HG02759 (cell line): ENCODE data around the gene MUSTN1.

Experiments used
- ATAC-seq: cut with Tn5 transposase; IDR thresholded peaks from one replicate; pipeline ENCODE4 v1.9.1; 2021; ENCODE audit warnings: mild to moderate bottlenecking, moderate library complexity; ENCODE audit not compliant: unreplicated experiment

Gene MUSTN1

GRCh38 chr3:52854013-52854412 lies 19.2 kb upstream of the MUSTN1 start:
- ATAC-seq: no peak

DNA sequence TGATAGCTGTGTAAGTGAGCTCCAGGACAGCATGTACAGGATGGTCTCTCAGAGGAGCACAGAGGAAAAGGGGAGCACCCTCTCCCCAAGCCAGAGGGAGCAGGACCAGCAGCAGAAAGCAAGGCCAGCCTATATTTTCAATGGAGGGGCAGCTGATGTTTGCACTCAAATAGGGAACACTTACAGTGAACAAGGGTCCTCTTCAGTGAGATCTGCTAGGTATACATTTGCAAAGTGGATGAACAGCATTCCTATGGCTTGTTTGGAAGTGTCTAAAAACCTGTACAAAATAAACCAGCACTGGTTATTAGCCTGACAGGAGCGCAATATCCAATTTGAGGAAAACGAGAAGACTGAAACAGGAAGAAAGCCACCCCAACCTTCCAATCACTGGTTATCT lies 17.6 kb upstream of the MUSTN1 start:
- ATAC-seq: no peak

DNA sequence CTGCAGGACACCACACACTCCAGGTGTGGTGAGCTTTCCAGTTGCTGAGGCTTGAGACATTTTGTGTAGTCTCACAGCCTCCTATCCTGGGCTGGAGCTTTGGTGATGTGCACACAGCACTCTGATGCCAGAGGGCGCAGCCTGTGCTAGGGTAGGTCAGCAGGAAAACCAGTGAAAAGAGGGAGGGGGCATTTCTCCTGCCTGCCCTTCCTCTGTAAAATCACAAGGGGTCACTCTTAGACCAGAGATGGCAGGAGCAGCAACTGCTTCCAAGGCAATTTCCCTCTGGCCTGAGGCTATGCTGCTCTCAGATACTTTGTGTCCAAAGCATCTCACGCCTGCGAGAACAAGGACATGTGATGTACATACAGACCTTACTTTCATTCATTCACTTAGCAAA lies 16.5 kb upstream of the MUSTN1 start:
- ATAC-seq: no peak

DNA sequence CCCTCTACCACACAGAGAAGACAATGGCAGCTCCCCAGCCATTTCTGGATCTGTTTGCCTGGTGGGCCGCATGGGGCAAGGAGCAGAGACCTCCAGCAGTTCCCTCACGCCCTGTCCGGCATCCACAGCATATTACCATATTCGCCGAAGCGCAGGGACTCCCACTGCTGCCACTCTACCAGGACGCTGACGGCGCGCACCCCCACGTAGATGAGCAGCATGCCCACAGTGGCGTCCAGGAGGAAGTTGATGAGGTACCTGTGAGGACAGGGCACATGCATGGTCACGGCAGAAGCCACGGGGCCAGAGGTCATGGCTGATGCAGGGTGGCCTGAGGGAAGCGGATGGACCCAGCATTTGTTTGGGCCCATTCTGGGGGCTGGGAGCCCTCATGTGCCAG lies 14.8 kb upstream of the MUSTN1 start:
- no peak for ATAC-seq

DNA sequence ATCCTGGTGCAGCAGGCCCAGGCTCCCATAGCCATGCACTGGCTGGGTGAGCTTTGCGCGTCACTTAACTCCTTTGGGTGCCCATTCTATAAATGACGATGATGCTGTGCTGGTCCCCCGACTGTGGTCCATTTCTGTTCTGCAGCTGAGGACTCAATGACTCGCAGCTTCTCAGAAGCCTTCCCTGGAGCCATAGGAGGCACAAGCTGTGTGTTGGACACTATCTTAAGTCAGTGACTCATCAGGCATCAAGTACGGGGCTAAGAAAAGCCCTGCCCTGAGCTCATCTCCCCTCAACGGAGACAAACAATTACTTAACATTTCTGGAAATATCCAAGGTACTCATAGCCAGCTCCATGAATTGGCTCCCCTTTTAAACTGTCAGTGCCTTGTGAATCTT lies 13.8 kb upstream of the MUSTN1 start:
- no peak for ATAC-seq

DNA sequence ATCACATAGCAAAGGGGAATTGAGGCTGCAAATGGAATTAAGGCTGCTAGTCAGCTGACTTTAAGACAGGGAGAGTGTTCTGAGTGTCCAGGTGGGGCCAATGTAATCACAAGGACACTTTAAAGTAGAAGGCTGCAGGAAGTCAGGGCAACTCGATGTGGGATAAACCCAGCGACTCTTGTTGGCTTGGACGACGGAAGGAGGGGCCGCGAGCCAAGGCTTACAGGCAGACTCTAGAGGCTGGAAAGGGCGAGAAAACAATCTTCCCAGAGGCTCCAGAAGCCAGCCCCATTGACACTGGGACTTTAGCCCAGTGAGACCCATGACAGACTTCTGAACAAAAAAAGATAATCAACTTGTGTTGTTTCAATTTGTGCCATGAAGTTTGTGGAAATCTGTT lies 12.9 kb upstream of the MUSTN1 start:
- no peak for ATAC-seq

DNA sequence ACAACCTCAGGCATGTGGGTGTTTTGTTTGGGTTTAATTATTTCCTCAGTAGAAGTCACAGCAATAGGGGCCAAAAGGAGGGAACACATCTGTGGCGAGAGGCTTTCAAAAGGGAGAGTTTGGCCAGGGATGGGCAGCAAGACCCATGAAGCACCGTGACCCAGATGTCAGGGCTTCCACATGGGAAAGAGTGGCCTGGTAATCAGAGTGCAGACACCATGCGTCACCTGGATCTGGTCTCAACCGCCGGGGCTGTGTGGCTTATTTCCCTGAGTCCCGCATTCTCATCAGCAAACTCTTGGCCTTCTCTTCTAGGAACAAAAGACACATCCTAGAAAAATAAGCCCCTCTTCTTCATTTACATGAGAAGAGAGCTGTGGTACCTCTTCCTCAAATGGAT lies 12.4 kb upstream of the MUSTN1 start:
- no peak for ATAC-seq

DNA sequence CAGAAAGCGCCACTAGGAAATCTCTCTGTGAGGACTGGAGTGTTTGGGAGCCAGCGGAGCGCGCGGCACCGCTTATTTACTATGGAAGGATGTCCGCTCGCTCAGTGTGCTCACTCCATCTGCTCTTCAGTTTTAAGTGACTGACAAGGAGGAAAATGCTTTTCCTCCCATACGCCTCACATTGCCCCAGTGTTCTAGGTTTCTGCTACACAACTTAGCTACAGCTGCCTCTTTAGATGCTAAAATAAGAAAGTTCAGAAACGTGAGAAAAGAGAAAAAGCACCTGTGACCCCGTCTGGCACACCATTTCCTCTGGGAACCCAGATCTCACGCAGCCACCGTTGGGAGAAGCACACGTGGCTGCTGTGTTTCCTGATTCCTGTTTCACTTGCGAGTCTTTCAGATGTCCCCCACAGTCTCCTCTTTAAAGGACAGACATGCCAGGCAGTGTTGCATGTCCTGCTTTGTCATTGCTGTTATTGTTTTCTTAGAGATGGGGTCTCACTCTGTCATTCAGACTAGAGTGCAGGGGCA lies 11.7 kb upstream of the MUSTN1 start:
- no peak for ATAC-seq

DNA sequence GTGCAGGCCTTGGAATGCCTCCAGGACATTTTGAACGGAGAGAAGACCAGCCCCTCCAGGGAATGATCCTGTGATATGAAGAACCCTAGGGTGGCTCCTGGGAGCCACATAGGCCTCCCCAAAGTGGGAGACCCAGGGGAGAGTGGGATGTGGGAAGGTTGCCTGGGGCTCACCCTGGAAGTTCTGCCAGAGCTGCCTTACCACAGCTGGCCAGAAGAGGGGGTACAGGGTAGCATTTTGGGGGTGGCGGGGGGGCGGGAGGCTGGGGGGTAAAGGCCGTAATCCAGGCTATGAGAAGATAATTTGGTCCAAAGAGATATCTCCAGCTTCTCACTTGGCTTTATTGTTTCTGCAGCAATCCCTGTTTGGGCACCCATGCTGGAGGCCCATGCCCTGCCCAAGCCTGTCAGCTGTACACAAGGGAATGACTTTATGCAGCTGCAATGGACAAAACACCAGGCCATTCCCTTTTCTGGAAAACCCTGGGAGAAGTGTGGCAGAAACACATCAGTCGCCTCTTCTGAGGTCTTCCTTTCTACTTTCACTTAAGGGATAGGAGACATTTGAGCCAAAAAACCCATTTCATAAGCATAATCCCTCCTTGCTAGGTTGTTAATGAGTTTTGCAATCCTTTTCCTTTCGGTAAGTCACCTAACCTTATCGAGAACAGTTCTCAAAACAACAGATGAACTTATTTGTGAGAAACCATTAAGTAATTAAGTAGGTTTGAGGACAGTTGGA lies 11.0 kb upstream of the MUSTN1 start:
- no peak for ATAC-seq

DNA sequence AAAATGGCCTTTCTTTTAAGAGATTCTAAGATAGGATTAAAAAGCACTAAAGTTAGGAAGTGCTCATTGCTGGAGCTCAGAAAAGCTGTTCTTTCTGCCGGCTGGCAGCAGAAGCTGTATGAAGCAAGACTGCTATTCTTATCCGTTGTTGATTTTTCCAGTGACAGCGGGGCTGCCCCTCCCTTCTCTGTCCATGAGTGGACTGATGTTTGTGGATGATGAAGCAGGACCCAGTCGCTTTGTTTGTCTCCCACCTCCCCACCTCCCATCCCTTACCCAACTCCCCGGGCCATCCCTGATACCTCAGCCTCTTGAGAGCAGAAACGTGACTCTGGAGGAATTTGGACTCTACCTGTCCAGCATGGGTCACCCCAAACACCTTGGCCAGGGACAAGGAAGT lies 10.3 kb upstream of the MUSTN1 start:
- no peak for ATAC-seq

GRCh38 chr3:52844290-52844975 lies 9.6 kb upstream of the MUSTN1 start:
- ATAC-seq: no peak

GRCh38 chr3:52843881-52844280 lies 9.1 kb upstream of the MUSTN1 start:
- no peak for ATAC-seq

- ATAC-seq: no peak
Measured at GRCh38 chr3:52843108-52843865, 8.5 kb upstream of the MUSTN1 start.

DNA sequence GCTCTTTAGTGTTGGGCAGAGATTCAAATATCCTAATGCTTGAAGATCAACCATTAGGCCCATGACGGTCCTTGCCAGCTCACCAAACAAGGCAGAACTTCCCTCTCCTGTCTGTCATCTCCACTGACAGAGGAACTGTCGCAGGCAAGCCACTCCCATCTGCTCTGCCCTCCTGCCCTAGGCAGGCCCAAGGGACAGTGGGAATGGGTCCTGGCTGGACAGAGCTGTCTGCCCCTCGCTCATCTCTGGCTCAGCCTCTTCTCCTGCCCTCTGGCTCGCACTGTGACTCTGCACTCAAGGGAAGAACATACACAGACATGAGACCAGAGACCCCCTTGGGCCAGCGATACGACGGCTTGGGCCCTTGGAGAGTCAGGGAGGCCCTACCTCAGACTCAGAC lies 7.6 kb upstream of the MUSTN1 start:
- no peak for ATAC-seq

GRCh38 chr3:52841981-52842340 lies 7.1 kb upstream of the MUSTN1 start:
- no peak for ATAC-seq

- ATAC-seq: peak; percentile 68
Measured at GRCh38 chr3:52841211-52841980, 6.6 kb upstream of the MUSTN1 start.

DNA sequence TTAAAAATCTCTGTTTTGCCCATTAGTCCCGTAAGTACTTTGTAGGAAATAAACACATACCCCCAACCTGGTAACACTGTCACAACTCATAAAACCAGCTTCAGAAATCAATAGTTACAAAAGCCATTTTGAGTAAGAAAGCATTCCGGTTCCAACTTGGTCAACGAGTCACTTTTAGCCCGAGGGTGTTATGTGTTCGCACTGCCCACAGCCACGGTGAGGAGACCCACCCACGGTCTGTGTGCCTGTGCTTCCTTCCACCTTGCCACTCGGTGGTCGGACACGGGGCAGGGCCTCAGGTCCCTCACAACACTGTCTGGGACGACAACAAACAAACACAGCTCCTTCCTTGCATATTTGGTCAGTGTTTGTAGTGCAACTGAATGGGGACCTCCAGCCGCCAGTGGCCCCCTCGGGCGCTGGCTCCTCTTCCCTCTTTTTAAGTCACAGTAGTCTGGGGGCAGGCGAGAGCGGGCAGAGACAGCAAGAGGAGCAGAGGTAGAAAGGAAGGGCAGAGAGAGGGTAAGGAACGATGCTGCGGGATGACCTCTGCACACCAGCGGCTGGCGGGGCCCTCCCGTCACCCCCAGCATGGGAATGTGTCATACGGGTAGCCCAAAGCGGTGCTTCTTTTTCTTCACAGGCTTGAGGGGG lies 5.2 kb upstream of the MUSTN1 start:
- ATAC-seq: no peak

- no peak for ATAC-seq
Measured at GRCh38 chr3:52839268-52839575, 4.4 kb upstream of the MUSTN1 start.

- ATAC-seq: no peak
Measured at GRCh38 chr3:52838561-52839267, 3.9 kb upstream of the MUSTN1 start.

- no peak for ATAC-seq
Measured at GRCh38 chr3:52836986-52837385, 2.2 kb upstream of the MUSTN1 start.
